ENCODE measurements around the gene CAPZB. TPM values are rescaled to one million over a fixed set of nuclear protein-coding genes. Genes with fewer than 3 reads are reported as not detected.

CAPZB gene
- total and polyA plus RNA-seq, 11 donors = 77.8 to 348 (median 237) TPM

DNA sequence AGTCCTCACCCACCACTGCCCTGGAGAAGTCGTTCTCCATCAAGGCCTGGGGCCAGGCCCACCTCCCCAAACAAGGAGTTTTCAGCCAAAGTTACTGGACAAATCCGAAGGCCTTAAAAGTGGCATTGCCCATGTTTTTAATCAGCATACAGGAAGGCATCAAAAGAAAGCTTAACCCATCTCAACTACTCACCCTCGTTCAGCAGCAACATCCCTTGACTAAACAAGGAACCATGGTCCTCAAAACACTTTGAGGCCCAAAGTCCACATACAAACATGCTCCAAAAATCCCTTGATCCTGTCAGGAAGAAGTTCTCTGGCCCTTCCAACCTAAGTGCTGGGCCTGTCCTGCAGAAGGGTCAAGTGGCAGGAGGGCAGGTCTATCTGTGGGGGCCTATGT lies 1.6 kb downstream of the CAPZB start:
- Histone ChIP-seq H3K4me1 (peaks cover 22 to 83% (median 71%) of the 10 kb centered on the region in 12 donors), H3K27ac (peak overlapping the region in 9 of 12 donors; percentile 96 to 100 (median 98)), H3K4me3 (peak overlapping the region; percentile 70 to 100 (median 98)), H3K9me3 (no peaks in the 10 kb centered on the region), H3K27me3 (no peaks in the 10 kb centered on the region), H3K36me3 (peaks cover 0 to 38% (median 3%) of the 10 kb centered on the region in 9 donors)
- intact Hi-C loops (cut with DNase I) = loop anchor here in 8 of 10 donors (5.0 to 10.0 kb wide), 8 partner anchors 46 to 161 kb away; partner anchors contain the start of gene NBL1 (in 1 of the 8)
- ATAC-seq = no peak
- 47 to 56% (median 51%) methylated on average over 3 of the region's 3 CpGs for WGBS, 4 donors
- no peak for DNase-seq
- no peak for TF ChIP-seq POLR2A (IDR thresholded peaks at IDR 0.05)
- TF ChIP-seq, protein P1, sequence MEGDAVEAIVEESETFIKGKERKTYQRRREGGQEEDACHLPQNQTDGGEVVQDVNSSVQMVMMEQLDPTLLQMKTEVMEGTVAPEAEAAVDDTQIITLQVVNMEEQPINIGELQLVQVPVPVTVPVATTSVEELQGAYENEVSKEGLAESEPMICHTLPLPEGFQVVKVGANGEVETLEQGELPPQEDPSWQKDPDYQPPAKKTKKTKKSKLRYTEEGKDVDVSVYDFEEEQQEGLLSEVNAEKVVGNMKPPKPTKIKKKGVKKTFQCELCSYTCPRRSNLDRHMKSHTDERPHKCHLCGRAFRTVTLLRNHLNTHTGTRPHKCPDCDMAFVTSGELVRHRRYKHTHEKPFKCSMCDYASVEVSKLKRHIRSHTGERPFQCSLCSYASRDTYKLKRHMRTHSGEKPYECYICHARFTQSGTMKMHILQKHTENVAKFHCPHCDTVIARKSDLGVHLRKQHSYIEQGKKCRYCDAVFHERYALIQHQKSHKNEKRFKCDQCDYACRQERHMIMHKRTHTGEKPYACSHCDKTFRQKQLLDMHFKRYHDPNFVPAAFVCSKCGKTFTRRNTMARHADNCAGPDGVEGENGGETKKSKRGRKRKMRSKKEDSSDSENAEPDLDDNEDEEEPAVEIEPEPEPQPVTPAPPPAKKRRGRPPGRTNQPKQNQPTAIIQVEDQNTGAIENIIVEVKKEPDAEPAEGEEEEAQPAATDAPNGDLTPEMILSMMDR (IDR thresholded peaks at IDR 0.05) = no peak

DNA sequence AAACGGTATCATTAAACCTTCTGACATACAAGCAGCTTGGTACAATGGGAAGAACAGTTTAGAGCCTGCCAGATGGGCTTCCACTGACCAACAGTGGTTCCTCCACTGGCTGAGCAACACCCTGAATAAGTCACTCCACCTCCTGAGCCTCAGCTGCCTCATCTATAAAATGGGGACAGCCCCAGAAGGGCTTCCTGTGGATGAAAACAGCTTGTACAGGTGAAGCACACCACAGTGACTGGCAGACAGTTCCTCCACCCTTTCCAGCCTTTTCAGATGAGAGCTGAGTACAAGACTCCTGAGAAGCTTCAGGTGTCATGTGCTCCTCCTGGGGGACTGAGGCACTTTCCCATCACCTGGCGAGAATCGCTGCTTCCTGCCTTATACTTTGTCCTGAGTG lies 2.1 kb downstream of the CAPZB start:
- WGBS, 4 donors = 42 to 66% (median 52%) methylated on average over 3 of the region's 3 CpGs
- H3K4me3 ChIP-seq = peak overlapping the region in 8 of 12 donors; percentile 70 to 99 (median 98)
- peak overlapping the region in 6 of 12 donors; percentile 8 to 100 (median 98) for H3K27ac ChIP-seq

DNA sequence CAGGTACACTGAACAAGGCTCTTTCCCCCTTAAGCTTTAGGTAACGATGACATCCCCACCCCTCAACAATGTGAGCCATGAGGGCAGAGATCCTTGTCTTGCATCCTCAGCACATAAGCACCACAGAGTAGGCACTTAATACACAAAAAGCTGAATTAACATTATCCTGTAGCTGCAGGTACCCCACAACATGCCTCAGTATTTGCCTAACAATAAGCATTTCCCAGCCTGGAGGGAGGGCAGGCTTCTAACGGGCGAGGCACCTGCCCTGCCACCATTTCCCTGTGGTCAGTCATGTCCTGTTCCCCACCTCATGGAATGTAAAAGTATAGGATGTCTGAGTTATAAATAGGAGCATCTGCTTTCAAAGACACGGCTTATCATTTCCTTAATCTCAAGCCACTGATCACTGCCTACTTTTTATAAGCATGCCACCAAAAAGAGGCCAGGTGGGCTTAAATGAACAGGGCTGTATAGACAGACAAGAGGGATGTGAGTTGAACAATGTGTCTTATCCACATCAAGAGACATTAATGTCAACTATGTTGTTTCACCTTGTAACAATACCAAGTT lies 3.4 kb downstream of the CAPZB start:
- H3K27ac ChIP-seq = peak overlapping the region in 3 of 12 donors; percentile 10 to 41 (median 23)
- H3K9me3 ChIP-seq = no peaks in the 10 kb centered on the region
- intact Hi-C loops (cut with DNase I) = loop anchor here in 8 of 10 donors (5.0 to 10.0 kb wide), 8 partner anchors 45 to 163 kb away; partner anchors contain the start of gene NBL1 (in 1 of the 8)
- 38 to 50% (median 43%) methylated on average over 4 of the region's 4 CpGs for WGBS, 4 donors
- TF ChIP-seq, protein P1 (IDR thresholded peaks at IDR 0.05) = no peak
- no peak for TF ChIP-seq POLR2A (IDR thresholded peaks at IDR 0.05)
- no peak for DNase-seq
- no peaks in the 10 kb centered on the region for H3K27me3 ChIP-seq
- H3K4me3 ChIP-seq = peak overlapping the region in 3 of 12 donors; percentile 13 to 70 (median 22)
- H3K36me3 ChIP-seq = peaks cover 0 to 46% (median 5%) of the 10 kb centered on the region in 9 donors
- peaks cover 22 to 85% (median 81%) of the 10 kb centered on the region in 12 donors for H3K4me1 ChIP-seq
- no peak for ATAC-seq

More for the DNA sequence above, 2.1 kb downstream of the CAPZB start:
- Histone ChIP-seq H3K9me3 (no peaks in the 10 kb centered on the region), H3K4me1 (peaks cover 22 to 85% (median 76%) of the 10 kb centered on the region in 12 donors), H3K27me3 (no peaks in the 10 kb centered on the region), H3K36me3 (peaks cover 0 to 42% (median 5%) of the 10 kb centered on the region in 9 donors)
- intact Hi-C loops (cut with DNase I) = loop anchor here in 8 of 10 donors (5.0 to 10.0 kb wide), 8 partner anchors 46 to 162 kb away; partner anchors contain the start of gene NBL1 (in 1 of the 8)
- DNase-seq = no peak
- no peak for TF ChIP-seq POLR2A (IDR thresholded peaks at IDR 0.05)
- TF ChIP-seq, protein P1 (IDR thresholded peaks at IDR 0.05) = no peak
- no peak for ATAC-seq

DNA sequence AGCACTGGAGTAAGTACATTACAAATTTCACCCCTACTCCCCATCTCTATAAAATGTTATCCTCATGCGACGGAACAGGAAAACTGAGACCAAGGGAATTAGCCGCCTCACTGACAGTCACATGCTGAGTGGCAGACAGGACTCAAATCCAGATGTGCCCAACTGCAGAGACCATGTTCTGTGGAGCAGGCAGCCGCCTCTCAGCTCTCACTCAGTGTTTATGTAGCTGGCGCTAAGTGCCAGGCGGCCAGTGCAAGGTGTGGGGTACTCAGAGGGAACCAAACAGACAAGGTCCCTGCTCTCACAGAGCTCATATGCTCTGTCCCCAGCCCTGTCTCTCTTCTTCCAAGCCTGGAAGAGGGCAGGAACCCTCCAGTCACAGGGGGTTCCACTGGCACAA lies 5.1 kb downstream of the CAPZB start:
- Histone ChIP-seq H3K27me3 (no peaks in the 10 kb centered on the region), H3K27ac (peak overlapping the region in 5 of 12 donors; percentile 0 to 65 (median 9)), H3K9me3 (no peaks in the 10 kb centered on the region), H3K4me3 (no peak overlapping the region), H3K36me3 (peaks cover 0 to 53% (median 5%) of the 10 kb centered on the region in 9 donors), H3K4me1 (peaks cover 22 to 94% (median 90%) of the 10 kb centered on the region in 12 donors)
- intact Hi-C loops (cut with DNase I) = loop anchor here in 8 of 10 donors (5.0 to 10.0 kb wide), 8 partner anchors 43 to 165 kb away; partner anchors contain the start of gene NBL1 (in 1 of the 8)
- no peak for ATAC-seq
- TF ChIP-seq, protein P1 (IDR thresholded peaks at IDR 0.05) = no peak
- no peak for TF ChIP-seq POLR2A (IDR thresholded peaks at IDR 0.05)
- DNase-seq = no peak
- WGBS, 4 donors = 49 to 79% (median 68%) methylated on average over 6 of the region's 6 CpGs
